HCT116 (cell line): ENCODE data around the gene MSI2. TPM values are rescaled to one million over a fixed set of nuclear protein-coding genes. Genes with fewer than 3 reads are reported as not detected.

Experiments
- ATAC-seq: fragments of 200-7000 bp; cut with Tn5 transposase; 2 replicates; pipeline ENCODE4 v1.9.1; 2020; ENCODE audit warnings: mild to moderate bottlenecking, moderate library complexity
- BruUV-seq: library from RNA; stranded (reverse); fragments of 400-500 nt; replicated peaks from 2 replicates; lab custom pipeline; 2021; lab: Mats Ljungman, UMichigan
- CTCF ChIA-PET: fragments of 300-600 bp; sonication (Branson Sonifier 250); formaldehyde crosslinking; loops from one replicate; lab custom pipeline; 2021; ENCODE audit warnings: antibody characterized with exemption; lab: Charles Lee
- POLR2A ChIA-PET: fragments of 300-600, 350-600 bp; sonication (Branson Sonifier 250); formaldehyde crosslinking; loops from one replicate; lab custom pipeline; 2021; ENCODE audit warnings: antibody characterized with exemption; lab: Charles Lee
- RAD21 ChIA-PET, 2 experiments: fragments of 300-600 bp; sonication (Branson Sonifier 250); formaldehyde crosslinking; loops; one replicate each; lab custom pipeline; 2023; ENCODE audit warnings: low total read pairs in 2 of 2; ENCODE audit not compliant: uncharacterized antibody in 2 of 2, unreplicated experiment in 2 of 2, low non-redundant PET in 1 of 2; lab: Charles Lee
- DNase-seq: peaks from one replicate; pipeline ENCODE4 v3.0.0-alpha.2; 2010; ENCODE audit warnings: low read depth, low spot score
- H2AFZ ChIP-seq: fragments of 200-600 bp; shearing (Covaris generic), sonication (generic); 2 replicates; pipeline ENCODE4 v1.6.1; 2017; ENCODE audit warnings: low read depth, mixed run types, mixed read lengths, antibody characterized with exemption, low read length; ENCODE audit not compliant: poor library complexity, severe bottlenecking
- H3K27ac ChIP-seq: 2 replicates; pipeline ENCODE4 v1.5.1; 2012; ENCODE audit warnings: low read depth, low read length
- H3K27me3 ChIP-seq: fragments of 200-600 bp; sonication (generic); 2 replicates; pipeline ENCODE4 v1.6.1; 2016; ENCODE audit warnings: mixed run types, low read length, mixed read lengths; ENCODE audit not compliant: insufficient read depth
- H3K36me3 ChIP-seq, 2 experiments: fragments of 200-500 bp in 1 of 2; fragments of 200-600 bp in 1 of 2; sonication (Bioruptor generic) in 1 of 2; sonication (generic) in 1 of 2; 2 replicates each; pipeline versions ENCODE4 v1.5.1 to v1.6.1; 2014 to 2016; ENCODE audit warnings: low read length in 2 of 2, inconsistent platforms in 1 of 2, mixed read lengths in 1 of 2, mixed run types in 1 of 2; ENCODE audit not compliant: insufficient read depth in 2 of 2, control insufficient read depth in 1 of 2
- H3K4me1 ChIP-seq, 2 experiments: fragments of 200-600 bp in 1 of 2; sonication (generic) in 1 of 2; 2 replicates each; pipeline versions ENCODE4 v1.5.1 to v1.6.1; 2012 to 2017; ENCODE audit warnings: low read length in 2 of 2, inconsistent platforms in 1 of 2, mild to moderate bottlenecking in 1 of 2, mixed read lengths in 1 of 2, mixed run types in 1 of 2, moderate library complexity in 1 of 2; ENCODE audit not compliant: insufficient read depth in 2 of 2, control insufficient read depth in 1 of 2
- H3K4me2 ChIP-seq: fragments of 200-600 bp; sonication (generic); 2 replicates; pipeline ENCODE4 v1.6.1; 2017; ENCODE audit warnings: mixed run types, low read length, mixed read lengths
- H3K4me3 ChIP-seq, 2 experiments: fragments of 200-600 bp in 1 of 2; sonication (generic) in 1 of 2; replicated peaks in 1 of 2; 2 replicates each; pipeline ENCODE4 v1.5.1; 2011 to 2016; ENCODE audit warnings: low read length in 2 of 2, control low read depth in 1 of 2, low read depth in 1 of 2, mild to moderate bottlenecking in 1 of 2, mixed read lengths in 1 of 2, mixed run types in 1 of 2
- H3K79me2 ChIP-seq: fragments of 200-600 bp; sonication (generic); 2 replicates; pipeline ENCODE4 v1.6.1; 2017; ENCODE audit warnings: mild to moderate bottlenecking, mixed run types, low read length, moderate library complexity, mixed read lengths; ENCODE audit not compliant: insufficient read depth
- H3K9ac ChIP-seq: fragments of 200-600 bp; sonication (generic); 2 replicates; pipeline ENCODE4 v1.6.1; 2016; ENCODE audit warnings: low read length, mixed read lengths
- H3K9me2 ChIP-seq: fragments of 200-600 bp; sonication (generic), shearing (Covaris generic); 2 replicates; pipeline ENCODE4 v1.6.1; 2017; ENCODE audit warnings: mixed run types, mild to moderate bottlenecking, moderate library complexity; ENCODE audit not compliant: insufficient read depth
- H3K9me3 ChIP-seq, 2 experiments: fragments of 200-500 bp in 1 of 2; fragments of 200-600 bp in 1 of 2; sonication (Bioruptor generic) in 1 of 2; sonication (generic) in 1 of 2; 2 replicates each; pipeline ENCODE4 v1.6.1; 2014 to 2017; ENCODE audit warnings: low read length in 2 of 2, mixed read lengths in 2 of 2, inconsistent platforms in 1 of 2, low read depth in 1 of 2, mild to moderate bottlenecking in 1 of 2, mixed run types in 1 of 2, moderate library complexity in 1 of 2; ENCODE audit not compliant: control insufficient read depth in 1 of 2, insufficient read depth in 1 of 2
- H4K20me1 ChIP-seq: fragments of 200-600 bp; sonication (generic), shearing (Covaris generic); 2 replicates; pipeline ENCODE4 v1.6.1; 2017; ENCODE audit warnings: mixed run types, mild to moderate bottlenecking, moderate library complexity; ENCODE audit not compliant: insufficient read depth
- CTCF ChIP-seq, 3 experiments: fragments of 200-600 bp in 1 of 3; sonication (generic) in 1 of 3; IDR thresholded peaks in 2 of 3; conservative IDR thresholded peaks in 1 of 3; 2 replicates each; pipeline ENCODE4 v1.5.1; 2012 to 2017; ENCODE audit warnings: low read depth in 2 of 3, low read length in 2 of 3, antibody characterized with exemption in 1 of 3, borderline replicate concordance in 1 of 3, control low read depth in 1 of 3, mild to moderate bottlenecking in 1 of 3, mixed read lengths in 1 of 3, mixed run types in 1 of 3, moderate library complexity in 1 of 3; ENCODE audit not compliant: insufficient read depth in 1 of 3
- EGR1 ChIP-seq: IDR thresholded peaks from 2 replicates; pipeline ENCODE4 v1.6.1; 2012; ENCODE audit warnings: low read depth
- MAX ChIP-seq: IDR thresholded peaks from 2 replicates; pipeline ENCODE4 v1.6.1; 2012
- POLR2A ChIP-seq: IDR thresholded peaks from 2 replicates; pipeline ENCODE4 v1.7.0; 2011; ENCODE audit warnings: borderline replicate concordance; ENCODE audit not compliant: insufficient read depth, insufficient read length; ENCODE audit errors: extremely low read depth
- POLR2AphosphoS5 ChIP-seq: IDR thresholded peaks from 2 replicates; pipeline ENCODE4 v1.6.1; 2011; ENCODE audit warnings: mild to moderate bottlenecking, low read depth, low read length, moderate library complexity
- RAD21 ChIP-seq: IDR thresholded peaks from 2 replicates; pipeline ENCODE4 v1.6.1; 2012; ENCODE audit warnings: low read depth, mild to moderate bottlenecking
- SIN3A ChIP-seq: IDR thresholded peaks from 2 replicates; pipeline ENCODE4 v1.6.1; 2012; ENCODE audit warnings: low read depth
- TCF7L2 ChIP-seq: IDR thresholded peaks from 2 replicates; pipeline ENCODE4 v1.7.0; 2011; ENCODE audit warnings: borderline replicate concordance, inconsistent platforms; ENCODE audit not compliant: insufficient read depth, insufficient read length; ENCODE audit errors: extremely low read depth
- intact Hi-C: fragments of 100-400 bp; cut with micrococcal nuclease; formaldehyde crosslinking; loops from 2 replicates; pipeline ENCODE4 v1.10.0; 2022
- total RNA-seq: library from RNA; stranded (reverse); gene quantifications from one replicate; pipeline ENCODE4 v1.2.1, GENCODE V29; 2021; ENCODE audit not compliant: unreplicated experiment

MSI2 gene
- total RNA-seq, 1 experiment from 2014 or later, result 137 TPM

GRCh38 chr17:57259306-57259705, 3.0 kb downstream of the MSI2 start:
- Histone ChIP-seq H3K9ac (no peak overlapping the region), H3K4me3 (no peak overlapping the region), H3K79me2 (peaks cover 34% of the 10 kb centered on the region), H3K9me3 (no peaks in the 10 kb centered on the region), H3K27ac (no peak overlapping the region), H3K4me2 (no peak overlapping the region), H3K27me3 (no peaks in the 10 kb centered on the region), H3K36me3 (peaks cover 29 to 38% of the 10 kb centered on the region in 2 experiments; a peak in 3 of 4 replicates), H3K9me2 (no peaks in the 10 kb centered on the region), H2AFZ (no peak overlapping the region), H3K4me1 (peaks cover 13 to 27% of the 10 kb centered on the region in 2 experiments), H4K20me1 (no peaks in the 10 kb centered on the region)
- POLR2A ChIA-PET, result no interaction called here
- RAD21 ChIA-PET, result no interaction called here
- no peak for ATAC-seq
- no peak for TF ChIP-seq EGR1
- TF ChIP-seq POLR2AphosphoS5, result no peak
- no peak for TF ChIP-seq CTCF (IDR thresholded peaks at IDR 0.05 in 2 of 3, conservative IDR thresholded peaks at IDR 0.05 in 1 of 3; ENCODE audit: borderline replicate concordance in 1 of 3, insufficient read depth in 1 of 3, low read depth in 2 of 3, low read length in 2 of 3)
- no peak for TF ChIP-seq MAX
- TF ChIP-seq SIN3A, result no peak
- no peak for TF ChIP-seq POLR2A
- no peak for TF ChIP-seq RAD21
- no peak for TF ChIP-seq TCF7L2
- no TSS peak for BruUV-seq
- intact Hi-C loops, result loop anchor here (5.0 kb wide), 2 partner anchors 113 to 183 kb away; no protein-coding TSS in a partner anchor
- CTCF ChIA-PET, result interaction anchor here (4.5 kb wide), 1 partner anchor 16 kb away, joined by 22 read pairs; no protein-coding TSS in a partner anchor
- no peak for DNase-seq
